Measurements from ENCODE around the gene KLHL36. TPM values are rescaled to one million over a fixed set of nuclear protein-coding genes. Genes with fewer than 3 reads are reported as not detected.
"Not testable (repeated sequence)": the region's sequence is repeated elsewhere in the genome, so short reads cannot be mapped to it uniquely, and the experiment has no call there.

The KLHL36 gene
- total and polyA plus RNA-seq, 9 donors = 9.8 to 18.8 (median 13.2) TPM

DNA sequence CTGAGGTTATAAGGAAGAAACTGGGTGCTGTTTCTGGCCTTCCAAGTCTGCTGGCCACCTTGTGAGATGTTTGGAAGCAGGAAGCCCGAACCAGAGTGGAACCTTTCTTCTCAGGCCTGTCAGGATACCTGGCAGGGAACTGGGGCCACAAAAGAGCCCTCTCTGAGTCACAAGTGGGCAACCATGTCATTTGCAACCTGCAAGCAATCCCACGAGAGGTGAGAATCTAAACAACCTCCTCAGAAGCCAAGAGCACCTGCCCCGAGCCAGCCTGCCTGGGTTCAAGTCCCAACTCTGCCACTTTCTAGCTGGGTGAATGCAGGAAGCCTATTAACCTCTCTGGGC lies 33.7 kb upstream of the KLHL36 start:
- DNase-seq = no peak
- H3K27me3 ChIP-seq (ENCODE audit: control insufficient read depth, insufficient read depth, low read length) = peaks cover 35% of the 10 kb centered on the region
- no peak overlapping the region for H3K4me3 ChIP-seq (ENCODE audit: low read length)
- H3K4me1 ChIP-seq (ENCODE audit: control insufficient read depth, insufficient read depth, low read length) = peaks cover 20% of the 10 kb centered on the region
- 95% methylated on average over 3 of the region's 3 CpGs for WGBS (ENCODE audit: insufficient coverage)
- H3K27ac ChIP-seq (ENCODE audit: low read length) = no peak overlapping the region
- no peaks in the 10 kb centered on the region for H3K9me3 ChIP-seq (replicated peaks; ENCODE audit: control insufficient read depth, low read depth, low read length)
- H3K36me3 ChIP-seq (ENCODE audit: control insufficient read depth, insufficient read depth, low read length) = no peaks in the 10 kb centered on the region

DNA sequence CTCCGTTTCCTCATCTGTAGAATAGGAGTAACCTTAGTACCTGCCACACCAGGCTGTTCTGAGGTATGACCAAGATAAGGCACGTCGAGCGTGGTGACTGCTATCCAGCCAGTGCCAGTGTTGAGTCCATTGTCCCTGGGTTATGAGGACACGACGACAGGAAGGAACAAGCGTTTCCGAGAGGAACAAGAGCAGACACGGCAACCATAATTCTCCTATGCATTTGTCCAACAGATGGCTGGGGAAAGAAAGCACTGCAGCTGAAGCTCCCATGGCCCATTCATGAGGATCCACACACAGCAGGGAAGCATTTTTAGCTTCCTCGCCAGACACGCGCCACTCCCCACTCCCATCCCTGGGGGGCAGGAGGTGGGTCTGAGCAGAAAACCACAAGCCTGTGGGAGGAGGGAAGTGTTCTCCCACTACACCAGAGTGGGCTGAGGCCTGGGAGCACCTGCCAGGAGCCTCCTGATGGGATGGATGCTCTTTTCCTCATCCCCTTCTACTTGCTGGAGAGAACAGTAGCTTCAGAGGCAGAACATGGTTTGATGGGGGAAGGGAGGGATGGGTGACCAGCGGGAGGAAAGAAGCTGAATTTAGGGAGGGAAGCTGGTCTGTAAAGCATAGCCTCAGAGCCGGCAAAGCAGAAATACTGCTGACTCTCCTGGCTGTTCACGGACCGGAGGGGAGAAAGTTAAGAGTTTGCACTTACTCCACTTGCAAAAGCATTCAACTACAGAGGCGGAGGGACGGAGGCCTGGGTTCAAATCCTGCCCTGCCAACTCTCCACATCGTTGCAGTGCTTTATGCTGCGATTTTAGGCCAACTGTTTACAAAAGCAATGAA lies 33.1 kb upstream of the KLHL36 start:
- Histone ChIP-seq H3K9me3 (replicated peaks; ENCODE audit: control insufficient read depth, low read depth, low read length) (no peaks in the 10 kb centered on the region), H3K4me3 (ENCODE audit: low read length) (no peak overlapping the region), H3K4me1 (ENCODE audit: control insufficient read depth, insufficient read depth, low read length) (peaks cover 20% of the 10 kb centered on the region), H3K36me3 (ENCODE audit: control insufficient read depth, insufficient read depth, low read length) (no peaks in the 10 kb centered on the region), H3K27ac (ENCODE audit: low read length) (no peak overlapping the region), H3K27me3 (ENCODE audit: control insufficient read depth, insufficient read depth, low read length) (peaks cover 35% of the 10 kb centered on the region)
- 62% methylated on average over 10 of the region's 20 CpGs for WGBS (ENCODE audit: insufficient coverage)
- DNase-seq = peak; percentile 39

DNA sequence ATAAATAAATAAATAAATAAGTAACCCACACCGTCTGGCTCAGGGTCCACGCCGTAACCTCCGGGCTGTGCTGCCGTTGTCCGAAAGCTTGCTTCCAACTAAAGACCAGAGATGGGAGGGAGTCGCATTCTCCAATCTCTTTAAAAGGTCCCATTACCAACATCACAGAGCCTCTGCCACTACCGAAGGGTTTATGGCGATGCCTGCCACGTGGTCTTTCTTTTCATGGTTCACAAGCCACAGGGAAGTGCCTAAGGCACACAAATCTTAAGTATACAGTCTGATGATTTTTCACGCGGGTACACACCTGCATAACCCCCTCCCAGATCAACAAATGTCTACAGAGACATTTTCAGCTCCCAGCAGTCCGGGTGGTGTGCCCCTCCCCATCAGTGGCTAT lies 31.8 kb upstream of the KLHL36 start:
- peaks cover 20% of the 10 kb centered on the region for H3K4me1 ChIP-seq (ENCODE audit: control insufficient read depth, insufficient read depth, low read length)
- peak overlapping the region; percentile 58 for H3K4me3 ChIP-seq (ENCODE audit: low read length)
- no peaks in the 10 kb centered on the region for H3K9me3 ChIP-seq (replicated peaks; ENCODE audit: control insufficient read depth, low read depth, low read length)
- H3K36me3 ChIP-seq (ENCODE audit: control insufficient read depth, insufficient read depth, low read length) = no peaks in the 10 kb centered on the region
- H3K27ac ChIP-seq (ENCODE audit: low read length) = no peak overlapping the region
- 3% methylated on average over 5 of the region's 13 CpGs for WGBS (ENCODE audit: insufficient coverage)
- no peak for DNase-seq
- H3K27me3 ChIP-seq (ENCODE audit: control insufficient read depth, insufficient read depth, low read length) = peaks cover 37% of the 10 kb centered on the region

DNA sequence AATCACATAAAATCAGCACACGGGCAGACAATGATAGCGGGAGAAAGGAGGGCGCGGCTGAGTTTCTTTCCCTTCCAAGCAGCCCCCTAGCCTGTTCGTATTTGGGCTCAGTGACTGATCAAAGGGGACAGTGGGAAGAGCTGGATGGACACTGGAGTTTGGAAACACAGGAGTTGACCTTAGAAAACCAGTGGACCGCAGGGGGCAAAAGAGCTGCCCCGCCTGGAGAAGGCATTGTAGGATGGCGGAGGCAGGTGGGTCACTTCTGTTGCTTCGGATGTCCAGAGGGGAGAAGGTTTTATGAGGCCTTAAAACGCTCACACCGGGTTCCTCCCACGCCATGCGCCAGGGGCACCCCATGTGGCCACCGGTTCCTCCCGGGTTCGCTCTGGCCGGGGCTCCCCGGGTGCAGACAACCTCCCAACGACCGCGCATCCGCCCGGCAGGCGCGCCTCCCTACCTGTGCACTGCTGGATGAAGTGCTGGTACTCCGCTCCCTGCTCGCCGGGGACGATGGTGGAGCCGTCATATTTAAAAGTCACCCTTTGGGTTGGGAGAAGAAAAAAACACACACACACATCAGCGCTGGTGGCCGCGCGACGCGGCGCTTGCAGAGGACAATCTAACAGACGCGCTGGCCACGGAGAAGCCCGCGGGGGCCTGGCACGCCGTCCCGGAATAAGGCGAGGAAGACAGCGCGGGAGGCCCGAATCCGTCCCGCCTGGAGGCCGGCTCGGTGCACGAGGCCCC lies 31.1 kb upstream of the KLHL36 start:
- H3K36me3 ChIP-seq (ENCODE audit: control insufficient read depth, insufficient read depth, low read length) = no peaks in the 10 kb centered on the region
- DNase-seq = no peak
- H3K4me3 ChIP-seq (ENCODE audit: low read length) = peak overlapping the region; percentile 58
- peaks cover 37% of the 10 kb centered on the region for H3K27me3 ChIP-seq (ENCODE audit: control insufficient read depth, insufficient read depth, low read length)
- peaks cover 20% of the 10 kb centered on the region for H3K4me1 ChIP-seq (ENCODE audit: control insufficient read depth, insufficient read depth, low read length)
- no peak overlapping the region for H3K27ac ChIP-seq (ENCODE audit: low read length)
- H3K9me3 ChIP-seq (replicated peaks; ENCODE audit: control insufficient read depth, low read depth, low read length) = no peaks in the 10 kb centered on the region
- under 1% methylated on average over 28 of the region's 54 CpGs for WGBS (ENCODE audit: insufficient coverage)

DNA sequence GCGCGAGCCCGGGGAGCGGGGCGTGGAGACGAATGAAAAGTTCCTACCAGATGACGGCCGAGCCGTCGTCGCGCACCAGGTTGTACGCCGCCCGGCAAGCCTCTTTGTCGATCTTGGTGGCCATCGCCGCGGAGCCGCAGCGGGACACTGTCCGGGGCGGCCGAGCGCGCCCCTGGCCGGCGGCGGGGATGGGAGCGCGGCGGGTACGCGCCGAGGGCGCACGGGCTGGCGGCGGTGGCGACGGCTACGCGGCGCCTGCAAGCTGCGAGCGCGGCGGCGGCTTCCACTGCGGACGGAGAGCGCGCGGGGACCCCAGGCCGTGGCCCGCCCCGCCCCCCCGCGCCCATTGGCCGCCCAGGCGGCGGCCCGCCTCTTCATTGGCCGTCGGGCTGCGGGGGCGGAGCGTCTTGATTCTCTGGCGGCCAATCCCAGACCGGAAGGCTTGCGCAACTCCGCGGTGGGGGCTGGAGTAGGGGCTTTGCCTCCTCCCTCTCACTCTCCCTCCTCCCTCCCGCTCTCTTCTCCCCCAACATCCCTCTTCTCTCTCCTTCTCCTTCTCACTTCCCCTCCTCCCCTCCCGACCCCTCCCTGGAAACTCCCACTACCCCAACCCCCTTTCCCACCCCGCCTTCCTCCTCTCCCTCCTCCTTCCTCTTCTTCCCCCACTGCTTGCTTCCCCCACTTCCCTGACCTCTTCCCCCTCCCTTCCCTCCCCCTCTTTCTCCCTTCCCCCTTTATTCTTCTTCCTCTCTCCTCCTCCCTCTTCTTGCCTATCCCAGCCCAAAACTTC lies 30.3 kb upstream of the KLHL36 start, which contains the start of gene COTL1:
Gene COTL1 (minus strand): TSS at position 288 of the 790 bp plus-strand sequence. CDS start 164 bp downstream, at position 124.
- Histone ChIP-seq H3K27ac (ENCODE audit: low read length) (no peak within 1 kb of the TSS), H3K36me3 (ENCODE audit: control insufficient read depth, insufficient read depth, low read length) (no peaks in the 10 kb centered on the region), H3K4me3 (ENCODE audit: low read length) (peak within 1 kb of the TSS; percentile 58), H3K9me3 (replicated peaks; ENCODE audit: control insufficient read depth, low read depth, low read length) (no peaks in the 10 kb centered on the region), H3K27me3 (ENCODE audit: control insufficient read depth, insufficient read depth, low read length) (peaks cover 37% of the 10 kb centered on the region), H3K4me1 (ENCODE audit: control insufficient read depth, insufficient read depth, low read length) (peaks cover 20% of the 10 kb centered on the region)
- under 1% methylated on average over 70 of the region's 76 CpGs for WGBS (ENCODE audit: insufficient coverage)
- DNase-seq = peak; percentile 98

DNA sequence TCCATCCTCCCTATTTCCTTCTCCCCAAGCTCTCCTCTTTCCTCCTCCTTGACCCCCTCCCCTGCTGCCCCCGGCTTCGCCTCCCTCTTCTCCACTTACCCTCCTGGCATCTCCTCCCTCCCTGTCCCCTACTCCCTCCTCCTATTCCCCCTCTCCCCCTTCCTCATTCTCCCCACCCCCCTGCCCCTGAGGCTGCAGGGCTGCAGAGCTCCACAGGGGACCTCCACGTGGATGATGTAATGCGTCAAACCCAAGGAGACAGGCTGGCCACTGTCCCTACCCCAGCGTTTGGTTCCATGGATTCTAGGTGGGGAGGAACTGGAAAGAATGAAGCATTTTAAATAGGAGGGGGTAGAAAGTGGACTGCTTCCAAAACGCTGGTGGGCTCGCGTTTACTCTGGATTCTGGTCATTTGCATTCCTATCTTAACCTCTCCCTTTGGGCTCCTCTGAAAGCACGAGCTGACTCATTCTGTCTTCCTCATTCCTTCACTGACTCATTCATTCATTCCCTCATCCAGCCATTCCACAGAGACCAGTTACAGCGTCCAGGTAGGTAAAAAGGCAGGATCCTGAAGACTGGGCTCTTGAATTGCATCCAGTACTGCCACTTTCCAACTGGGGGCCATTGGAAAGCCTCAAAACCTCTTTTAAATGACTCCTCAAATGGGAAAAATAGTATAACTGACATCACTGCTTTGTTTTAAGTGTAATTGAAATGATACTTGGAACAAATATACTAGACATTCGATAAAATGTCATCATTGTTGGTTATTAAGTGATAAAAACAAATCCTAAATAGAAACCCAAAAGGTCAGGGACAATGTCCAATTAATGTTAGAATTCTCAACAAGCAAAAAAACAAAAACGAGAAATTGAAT lies 29.5 kb upstream of the KLHL36 start:
- no peak overlapping the region for H3K4me3 ChIP-seq (ENCODE audit: low read length)
- DNase-seq = peak; percentile 57
- 3% methylated on average over 7 of the region's 12 CpGs for WGBS (ENCODE audit: insufficient coverage)
- H3K9me3 ChIP-seq (replicated peaks; ENCODE audit: control insufficient read depth, low read depth, low read length) = no peaks in the 10 kb centered on the region
- H3K27ac ChIP-seq (ENCODE audit: low read length) = no peak overlapping the region
- peaks cover 37% of the 10 kb centered on the region for H3K27me3 ChIP-seq (ENCODE audit: control insufficient read depth, insufficient read depth, low read length)
- H3K36me3 ChIP-seq (ENCODE audit: control insufficient read depth, insufficient read depth, low read length) = no peaks in the 10 kb centered on the region
- H3K4me1 ChIP-seq (ENCODE audit: control insufficient read depth, insufficient read depth, low read length) = peaks cover 20% of the 10 kb centered on the region

DNA sequence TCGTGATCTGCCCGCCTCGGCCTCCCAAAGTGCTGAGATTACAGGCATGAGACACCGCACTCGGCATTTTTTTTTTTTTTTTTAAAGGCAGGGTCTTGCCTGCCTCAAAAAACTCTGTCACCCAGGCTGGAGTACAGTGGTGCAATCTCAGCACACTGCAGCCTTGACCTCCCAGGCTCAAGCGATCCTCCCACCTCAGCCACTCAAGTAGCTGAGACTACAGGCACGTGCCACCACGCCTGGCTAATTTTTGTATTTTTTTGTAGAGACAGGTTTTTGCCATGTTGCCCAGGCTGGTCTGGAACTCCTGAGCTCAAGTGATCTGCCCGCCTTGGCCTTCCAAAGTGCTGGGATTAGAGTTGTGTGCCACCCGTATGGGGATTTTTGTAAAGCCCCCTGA lies 27.4 kb upstream of the KLHL36 start:
- H3K4me3 ChIP-seq (ENCODE audit: low read length); H3K27ac ChIP-seq (ENCODE audit: low read length); DNase-seq; H3K36me3 ChIP-seq (ENCODE audit: control insufficient read depth, insufficient read depth, low read length); H3K9me3 ChIP-seq (replicated peaks; ENCODE audit: control insufficient read depth, low read depth, low read length): not testable (repeated sequence)
- WGBS (ENCODE audit: insufficient coverage) = 81% methylated on average over 8 of the region's 10 CpGs
- Histone ChIP-seq H3K27me3 (ENCODE audit: control insufficient read depth, insufficient read depth, low read length) (peaks cover 25% of the 10 kb centered on the region), H3K4me1 (ENCODE audit: control insufficient read depth, insufficient read depth, low read length) (peaks cover 14% of the 10 kb centered on the region)

DNA sequence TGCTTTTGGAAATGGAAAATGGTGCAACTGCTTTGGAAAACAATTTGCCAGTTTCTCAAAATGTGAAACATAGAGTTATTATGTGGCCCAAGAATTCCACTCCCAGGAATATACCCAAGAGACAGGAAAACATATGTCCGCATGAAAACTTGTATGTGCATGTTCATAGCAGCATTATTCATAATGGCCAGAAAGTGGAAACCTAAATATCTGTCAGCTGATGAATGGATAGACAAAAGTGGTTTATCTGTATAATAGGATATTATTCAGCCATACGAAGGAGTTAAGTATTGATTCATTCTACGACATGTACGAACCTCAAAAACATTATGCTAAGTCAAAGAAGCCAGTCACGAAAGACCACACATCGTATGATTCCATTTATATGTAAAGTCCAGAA lies 22.8 kb upstream of the KLHL36 start:
- no peak overlapping the region for H3K27ac ChIP-seq (ENCODE audit: low read length)
- H3K27me3 ChIP-seq (ENCODE audit: control insufficient read depth, insufficient read depth, low read length) = peaks cover 4% of the 10 kb centered on the region
- H3K9me3 ChIP-seq (replicated peaks; ENCODE audit: control insufficient read depth, low read depth, low read length) = no peaks in the 10 kb centered on the region
- H3K36me3 ChIP-seq (ENCODE audit: control insufficient read depth, insufficient read depth, low read length) = no peaks in the 10 kb centered on the region
- no CpG with 5 or more reads among the region's 6 CpGs for whole genome bisulfite sequencing (ENCODE audit: insufficient coverage)
- no peak for DNase-seq
- H3K4me3 ChIP-seq (ENCODE audit: low read length) = no peak overlapping the region
- no peaks in the 10 kb centered on the region for H3K4me1 ChIP-seq (ENCODE audit: control insufficient read depth, insufficient read depth, low read length)

DNA sequence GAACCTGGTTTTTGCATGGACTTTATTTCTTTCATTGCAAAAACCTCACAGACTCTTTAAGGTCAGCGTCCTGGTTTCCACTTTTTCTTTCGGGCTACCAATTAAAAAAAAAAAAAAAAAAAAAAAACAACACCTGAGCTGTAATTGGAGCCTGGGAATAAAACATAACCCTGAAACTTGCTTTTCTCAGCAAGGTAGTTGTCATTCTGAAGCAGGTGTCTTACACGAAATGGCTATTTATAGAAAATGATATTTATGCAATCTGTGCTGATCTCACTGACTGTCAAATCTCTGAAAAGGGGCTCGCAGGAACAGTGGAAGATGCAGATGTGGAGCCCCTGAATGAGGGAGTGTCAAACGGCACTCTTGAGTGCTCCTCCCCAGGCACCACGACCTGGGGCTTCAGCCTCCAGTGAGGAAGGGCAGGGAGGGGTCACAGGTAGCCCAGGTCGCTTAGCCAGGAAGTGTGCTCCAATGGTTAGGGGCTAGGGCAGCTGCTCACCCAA lies 20.0 kb upstream of the KLHL36 start:
- no peak for DNase-seq
- Histone ChIP-seq H3K27ac (ENCODE audit: low read length) (no peak overlapping the region), H3K36me3 (ENCODE audit: control insufficient read depth, insufficient read depth, low read length) (no peaks in the 10 kb centered on the region), H3K4me3 (ENCODE audit: low read length) (no peak overlapping the region), H3K27me3 (ENCODE audit: control insufficient read depth, insufficient read depth, low read length) (peaks cover 4% of the 10 kb centered on the region), H3K4me1 (ENCODE audit: control insufficient read depth, insufficient read depth, low read length) (peaks cover 2% of the 10 kb centered on the region), H3K9me3 (replicated peaks; ENCODE audit: control insufficient read depth, low read depth, low read length) (no peaks in the 10 kb centered on the region)
- WGBS (ENCODE audit: insufficient coverage) = 42% methylated on average over 5 of the region's 7 CpGs
